Fibroblast of gingiva (primary cell): ENCODE measurements around the gene MTOR.

Source experiments
- DNase-seq: peaks from one replicate; pipeline ENCODE4 v3.0.0-alpha.2; 2011; ENCODE audit warnings: low read depth

The MTOR gene

GRCh38 chr1:11280719-11281376 is 18.5 kb upstream of the MTOR start:
- DNase-seq, result no peak

GRCh38 chr1:11279630-11280029 is 17.3 kb upstream of the MTOR start:
- DNase-seq, result no peak

GRCh38 chr1:11279152-11279551 is 16.8 kb upstream of the MTOR start:
- DNase-seq, result no peak

GRCh38 chr1:11273595-11274234 is 11.4 kb upstream of the MTOR start:
- DNase-seq, result no peak

GRCh38 chr1:11272832-11273594 is 10.7 kb upstream of the MTOR start, which contains the start of gene UBIAD1:
Gene UBIAD1 (plus strand): TSS chr1:11273198. CDS start chr1:11273532, 334 bp downstream.
- DNase-seq, result peak; percentile 87

- no peak for DNase-seq
Observed at GRCh38 chr1:11272544-11272831, 10.1 kb upstream of the MTOR start.

- peak; percentile 74 for DNase-seq
Observed at GRCh38 chr1:11267350-11268337, 5.3 kb upstream of the MTOR start.

- no peak for DNase-seq
Observed at GRCh38 chr1:11266268-11267074, 4.1 kb upstream of the MTOR start.

- no peak for DNase-seq
Observed at GRCh38 chr1:11256299-11256698, 6.1 kb downstream of the MTOR start.

- DNase-seq, result no peak
Observed at GRCh38 chr1:11253226-11253625, 9.1 kb downstream of the MTOR start.

GRCh38 chr1:11252538-11252937 is 9.8 kb downstream of the MTOR start:
- DNase-seq, result no peak

GRCh38 chr1:11248169-11248568 is 14.2 kb downstream of the MTOR start:
- DNase-seq, result no peak

GRCh38 chr1:11245904-11246719 is 16.2 kb downstream of the MTOR start:
- no peak for DNase-seq

GRCh38 chr1:11245248-11245647 is 17.1 kb downstream of the MTOR start:
- no peak for DNase-seq

- DNase-seq, result no peak
Observed at GRCh38 chr1:11238311-11238710, 24.0 kb downstream of the MTOR start.

- DNase-seq, result no peak
Observed at GRCh38 chr1:11237356-11237755, 25.0 kb downstream of the MTOR start.

GRCh38 chr1:11233208-11233607 is 29.1 kb downstream of the MTOR start:
- no peak for DNase-seq

- no peak for DNase-seq
Observed at GRCh38 chr1:11229203-11229602, 33.1 kb downstream of the MTOR start.

GRCh38 chr1:11227106-11228077 is 35.0 kb downstream of the MTOR start:
- no peak for DNase-seq
